ENCODE data around the gene BRWD1.

Gene BRWD1

DNA sequence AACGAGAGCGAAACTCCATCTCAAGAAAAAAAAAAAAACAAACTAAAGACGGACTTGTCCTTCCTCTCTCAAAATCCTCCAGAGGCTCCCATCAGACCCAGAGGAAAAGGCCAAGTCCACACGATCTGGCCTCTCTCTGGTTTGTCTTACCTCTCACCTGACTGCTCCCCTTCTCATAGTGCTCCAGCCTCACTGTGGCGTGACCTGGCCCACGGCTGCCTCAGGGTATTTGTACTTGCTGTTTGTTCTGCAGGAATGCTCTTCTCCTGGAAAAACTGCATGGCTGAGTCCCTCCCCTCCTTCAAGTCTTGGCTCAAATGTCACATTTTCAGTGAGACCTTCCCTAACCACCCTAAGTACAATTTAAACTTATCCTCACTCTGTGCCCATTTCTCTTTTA, 8.0 kb upstream of the BRWD1 start:
- no peak overlapping the region for H3K18ac ChIP-seq (ENCODE audit: low read length)
- H3K27ac ChIP-seq (replicated peaks; ENCODE audit: low read length): no peak overlapping the region
- H3K23ac ChIP-seq (ENCODE audit: low read depth, low read length, poor library complexity): no peak overlapping the region
- no CpG with 5 or more reads among the region's 6 CpGs for WGBS, 2 donors (ENCODE audit: extremely low coverage in 2 of 2, insufficient read length in 2 of 2, insufficient replicate concordance in 1 of 2)
- H2AK5ac ChIP-seq (ENCODE audit: low read depth, low read length): no peak overlapping the region
- no peak overlapping the region for H3K9ac ChIP-seq (ENCODE audit: low read depth, low read length, poor library complexity)
- H3K4me2 ChIP-seq (ENCODE audit: insufficient read depth, low read length, poor library complexity, severe bottlenecking): no peak overlapping the region
- H3K4me1 ChIP-seq (ENCODE audit: control insufficient read depth in 2 of 2, insufficient read depth in 1 of 2, low read depth in 1 of 2, low read length in 2 of 2): no peaks in the 10 kb centered on the region
- H2BK12ac ChIP-seq (ENCODE audit: low read length): no peak overlapping the region
- H3K14ac ChIP-seq (ENCODE audit: low read length): no peak overlapping the region
- H3K9me3 ChIP-seq (replicated peaks in 1 of 2; ENCODE audit: control insufficient read depth in 2 of 2, insufficient read depth in 1 of 2, low read depth in 1 of 2, low read length in 2 of 2): no peaks in the 10 kb centered on the region
- H3K4ac ChIP-seq (ENCODE audit: low read length): no peak overlapping the region
- no peak overlapping the region for H2BK120ac ChIP-seq (ENCODE audit: low read depth, low read length)
- H3K4me3 ChIP-seq (ENCODE audit: low read length in 2 of 2): no peak overlapping the region
- H4K8ac ChIP-seq (ENCODE audit: low read depth, low read length): no peak overlapping the region
- no peak overlapping the region for H4K91ac ChIP-seq (ENCODE audit: low read depth, low read length, poor library complexity)
- no peak for DNase-seq (ENCODE audit: low spot score)
- no peaks in the 10 kb centered on the region for H3K79me1 ChIP-seq (ENCODE audit: low read depth, low read length)
- no peak overlapping the region for H2BK15ac ChIP-seq (ENCODE audit: low read length)
- H3K36me3 ChIP-seq (replicated peaks in 1 of 2; ENCODE audit: control insufficient read depth in 2 of 2, insufficient read depth in 2 of 2, low read length in 2 of 2): no peaks in the 10 kb centered on the region
- no peak overlapping the region for H2BK5ac ChIP-seq (ENCODE audit: low read length)
- H2AFZ ChIP-seq (ENCODE audit: low read length): no peak overlapping the region
- H3K27me3 ChIP-seq (ENCODE audit: control insufficient read depth in 3 of 3, insufficient read depth in 3 of 3, low read depth in 1 of 3, low read length in 3 of 3): no peaks in the 10 kb centered on the region

DNA sequence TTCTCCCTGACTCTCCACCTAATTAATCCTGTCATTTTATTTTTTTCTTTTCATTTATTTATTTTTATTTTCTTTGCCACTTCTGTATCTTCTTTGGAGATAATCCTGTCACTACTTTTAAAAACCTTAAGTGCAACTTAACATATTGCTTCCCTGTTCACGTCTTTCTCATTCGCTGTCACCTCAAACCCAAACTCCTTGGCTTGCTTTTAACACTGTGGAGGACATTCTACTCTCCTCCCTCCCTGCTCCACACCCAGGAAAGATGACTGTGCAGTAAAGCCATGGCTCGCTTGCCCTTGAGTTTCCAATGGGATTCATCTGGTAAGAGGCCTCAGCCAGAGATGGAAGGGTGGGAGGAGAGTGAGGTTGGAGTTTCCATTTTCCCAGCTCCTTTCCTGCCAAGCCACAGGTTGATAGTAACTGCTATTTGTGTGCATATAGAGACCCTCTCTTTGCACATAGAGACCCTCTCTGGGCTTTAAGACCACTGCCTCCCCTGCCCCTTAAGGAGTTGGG, 6.4 kb upstream of the BRWD1 start:
- no CpG with 5 or more reads among the region's 3 CpGs for WGBS, 2 donors (ENCODE audit: extremely low coverage in 2 of 2, insufficient read length in 2 of 2, insufficient replicate concordance in 1 of 2)
- no peaks in the 10 kb centered on the region for H3K9me3 ChIP-seq (replicated peaks in 1 of 2; ENCODE audit: control insufficient read depth in 2 of 2, insufficient read depth in 1 of 2, low read depth in 1 of 2, low read length in 2 of 2)

DNA sequence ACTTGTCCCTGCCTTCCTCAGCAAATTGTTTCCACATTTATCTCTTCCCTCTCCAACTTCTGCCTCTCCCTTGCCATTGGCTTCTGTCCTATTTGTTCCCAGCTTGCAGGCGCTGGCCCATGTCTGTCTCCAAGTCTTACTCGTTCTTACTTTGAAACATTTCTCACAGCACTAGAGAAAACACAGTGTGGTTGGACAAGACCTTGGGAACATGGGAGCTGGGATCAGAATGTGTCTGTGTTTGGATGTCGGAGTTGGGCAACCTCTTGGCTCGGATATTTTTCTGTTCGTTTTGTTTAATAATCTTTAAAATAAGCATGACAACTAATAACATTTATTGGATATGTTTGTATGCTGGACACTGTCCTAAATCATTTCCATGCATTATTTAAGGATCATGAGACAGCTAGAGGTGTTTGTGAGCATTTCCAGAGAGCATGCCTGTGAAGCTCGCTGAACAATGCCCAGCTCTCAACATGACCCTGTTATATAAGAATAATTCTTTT, 5.9 kb upstream of the BRWD1 start:
- Histone ChIP-seq H3K18ac (ENCODE audit: low read length) (no peak overlapping the region), H2BK5ac (ENCODE audit: low read length) (no peak overlapping the region), H3K4me1 (ENCODE audit: control insufficient read depth in 2 of 2, insufficient read depth in 1 of 2, low read depth in 1 of 2, low read length in 2 of 2) (peaks cover 2 to 5% of the 10 kb centered on the region in 2 donors), H2BK12ac (ENCODE audit: low read length) (no peak overlapping the region), H3K9ac (ENCODE audit: low read depth, low read length, poor library complexity) (no peak overlapping the region), H4K91ac (ENCODE audit: low read depth, low read length, poor library complexity) (no peak overlapping the region), H3K4me3 (ENCODE audit: low read length in 2 of 2) (no peak overlapping the region), H3K9me3 (replicated peaks in 1 of 2; ENCODE audit: control insufficient read depth in 2 of 2, insufficient read depth in 1 of 2, low read depth in 1 of 2, low read length in 2 of 2) (no peaks in the 10 kb centered on the region), H4K8ac (ENCODE audit: low read depth, low read length) (no peak overlapping the region), H2AK5ac (ENCODE audit: low read depth, low read length) (no peak overlapping the region), H3K4ac (ENCODE audit: low read length) (no peak overlapping the region), H3K79me1 (ENCODE audit: low read depth, low read length) (no peaks in the 10 kb centered on the region), H2AFZ (ENCODE audit: low read length) (no peak overlapping the region), H3K23ac (ENCODE audit: low read depth, low read length, poor library complexity) (no peak overlapping the region), H3K4me2 (ENCODE audit: insufficient read depth, low read length, poor library complexity, severe bottlenecking) (no peak overlapping the region), H3K27ac (replicated peaks; ENCODE audit: low read length) (no peak overlapping the region), H3K27me3 (ENCODE audit: control insufficient read depth in 3 of 3, insufficient read depth in 3 of 3, low read depth in 1 of 3, low read length in 3 of 3) (no peaks in the 10 kb centered on the region), H2BK15ac (ENCODE audit: low read length) (no peak overlapping the region), H2BK120ac (ENCODE audit: low read depth, low read length) (no peak overlapping the region), H3K36me3 (replicated peaks in 1 of 2; ENCODE audit: control insufficient read depth in 2 of 2, insufficient read depth in 2 of 2, low read length in 2 of 2) (no peaks in the 10 kb centered on the region), H3K14ac (ENCODE audit: low read length) (no peak overlapping the region)
- DNase-seq (ENCODE audit: low spot score): no peak
- no CpG with 5 or more reads among the region's 6 CpGs for WGBS, 2 donors (ENCODE audit: extremely low coverage in 2 of 2, insufficient read length in 2 of 2, insufficient replicate concordance in 1 of 2)

More for the DNA sequence above, 6.4 kb upstream of the BRWD1 start:
- H3K27ac ChIP-seq (replicated peaks; ENCODE audit: low read length): no peak overlapping the region
- H3K4me3 ChIP-seq (ENCODE audit: low read length in 2 of 2): no peak overlapping the region
- no peak overlapping the region for H3K4me2 ChIP-seq (ENCODE audit: insufficient read depth, low read length, poor library complexity, severe bottlenecking)
- H3K9ac ChIP-seq (ENCODE audit: low read depth, low read length, poor library complexity): no peak overlapping the region
- no peaks in the 10 kb centered on the region for H3K4me1 ChIP-seq (ENCODE audit: control insufficient read depth in 2 of 2, insufficient read depth in 1 of 2, low read depth in 1 of 2, low read length in 2 of 2)
- no peak for DNase-seq (ENCODE audit: low spot score)
- no peak overlapping the region for H2BK12ac ChIP-seq (ENCODE audit: low read length)
- H3K4ac ChIP-seq (ENCODE audit: low read length): no peak overlapping the region
- no peak overlapping the region for H2BK15ac ChIP-seq (ENCODE audit: low read length)
- H3K23ac ChIP-seq (ENCODE audit: low read depth, low read length, poor library complexity): no peak overlapping the region
- no peak overlapping the region for H2BK5ac ChIP-seq (ENCODE audit: low read length)
- no peak overlapping the region for H3K18ac ChIP-seq (ENCODE audit: low read length)
- H3K79me1 ChIP-seq (ENCODE audit: low read depth, low read length): no peaks in the 10 kb centered on the region
- H3K36me3 ChIP-seq (replicated peaks in 1 of 2; ENCODE audit: control insufficient read depth in 2 of 2, insufficient read depth in 2 of 2, low read length in 2 of 2): no peaks in the 10 kb centered on the region
- no peak overlapping the region for H2BK120ac ChIP-seq (ENCODE audit: low read depth, low read length)
- no peak overlapping the region for H3K14ac ChIP-seq (ENCODE audit: low read length)
- no peak overlapping the region for H2AFZ ChIP-seq (ENCODE audit: low read length)
- H4K91ac ChIP-seq (ENCODE audit: low read depth, low read length, poor library complexity): no peak overlapping the region
- H4K8ac ChIP-seq (ENCODE audit: low read depth, low read length): no peak overlapping the region
- no peak overlapping the region for H2AK5ac ChIP-seq (ENCODE audit: low read depth, low read length)
- H3K27me3 ChIP-seq (ENCODE audit: control insufficient read depth in 3 of 3, insufficient read depth in 3 of 3, low read depth in 1 of 3, low read length in 3 of 3): no peaks in the 10 kb centered on the region

DNA sequence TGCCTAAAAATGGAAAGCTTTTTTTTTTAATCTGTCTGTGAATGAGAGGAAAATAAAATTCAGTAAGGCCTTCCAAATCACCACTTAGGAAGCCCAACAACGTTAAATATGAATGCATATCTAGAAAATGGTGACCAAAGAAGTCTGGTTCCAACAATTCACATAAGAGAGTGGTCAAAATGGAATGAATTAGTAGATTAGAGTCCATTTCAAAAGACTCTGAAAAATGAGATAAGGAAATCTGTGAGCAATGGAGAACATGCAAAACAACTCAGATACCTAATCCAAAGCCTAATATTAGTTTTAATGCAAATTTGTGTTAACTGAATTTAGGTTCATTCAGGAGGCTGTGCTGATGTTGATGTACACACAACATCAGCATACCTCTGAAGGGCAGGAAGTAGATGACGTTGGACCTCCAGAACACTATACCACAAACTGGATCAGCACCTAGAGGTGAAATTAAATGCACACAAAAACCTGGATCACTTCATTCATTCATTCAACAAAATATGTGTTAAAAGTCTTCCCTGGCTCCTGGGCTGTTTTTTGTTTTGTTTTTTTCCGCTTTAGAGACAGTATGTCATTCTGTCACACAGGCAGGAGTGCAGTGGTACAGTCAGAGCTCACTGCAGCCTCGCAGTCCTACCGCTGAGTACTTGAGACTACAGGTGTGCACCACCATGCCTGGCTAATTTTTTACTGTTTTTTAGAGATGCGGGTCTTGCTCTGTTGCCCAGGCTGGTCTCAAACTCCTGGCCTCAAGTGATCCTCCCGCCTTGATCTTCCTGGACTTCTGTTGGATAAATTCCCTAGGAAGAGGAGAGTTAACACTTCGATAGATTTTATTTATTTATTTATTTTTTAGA, 4.9 kb upstream of the BRWD1 start:
- Histone ChIP-seq H2BK120ac (ENCODE audit: low read depth, low read length) (no peak overlapping the region), H3K4me3 (ENCODE audit: low read length in 2 of 2) (no peak overlapping the region)

More for the DNA sequence above, 4.9 kb upstream of the BRWD1 start:
- H3K79me1 ChIP-seq (ENCODE audit: low read depth, low read length): no peaks in the 10 kb centered on the region
- no peak overlapping the region for H3K4ac ChIP-seq (ENCODE audit: low read length)
- H3K9me3 ChIP-seq (replicated peaks in 1 of 2; ENCODE audit: control insufficient read depth in 2 of 2, insufficient read depth in 1 of 2, low read depth in 1 of 2, low read length in 2 of 2): no peaks in the 10 kb centered on the region
- no peak for DNase-seq (ENCODE audit: low spot score)
- H2AFZ ChIP-seq (ENCODE audit: low read length): no peak overlapping the region
- H2AK5ac ChIP-seq (ENCODE audit: low read depth, low read length): no peak overlapping the region
- no peak overlapping the region for H2BK12ac ChIP-seq (ENCODE audit: low read length)
- no peaks in the 10 kb centered on the region for H3K27me3 ChIP-seq (ENCODE audit: control insufficient read depth in 3 of 3, insufficient read depth in 3 of 3, low read depth in 1 of 3, low read length in 3 of 3)
- WGBS, 2 donors (ENCODE audit: extremely low coverage in 2 of 2, insufficient read length in 2 of 2, insufficient replicate concordance in 1 of 2): no CpG with 5 or more reads among the region's 8 CpGs
- H3K9ac ChIP-seq (ENCODE audit: low read depth, low read length, poor library complexity): no peak overlapping the region
- H4K91ac ChIP-seq (ENCODE audit: low read depth, low read length, poor library complexity): no peak overlapping the region
- no peak overlapping the region for H3K14ac ChIP-seq (ENCODE audit: low read length)
- H3K18ac ChIP-seq (ENCODE audit: low read length): no peak overlapping the region
- no peak overlapping the region for H2BK15ac ChIP-seq (ENCODE audit: low read length)
- H3K27ac ChIP-seq (replicated peaks; ENCODE audit: low read length): no peak overlapping the region
- no peak overlapping the region for H4K8ac ChIP-seq (ENCODE audit: low read depth, low read length)
- H3K23ac ChIP-seq (ENCODE audit: low read depth, low read length, poor library complexity): no peak overlapping the region
- H3K36me3 ChIP-seq (replicated peaks in 1 of 2; ENCODE audit: control insufficient read depth in 2 of 2, insufficient read depth in 2 of 2, low read length in 2 of 2): no peaks in the 10 kb centered on the region
- no peak overlapping the region for H2BK5ac ChIP-seq (ENCODE audit: low read length)
- peaks cover 2 to 5% of the 10 kb centered on the region in 2 donors for H3K4me1 ChIP-seq (ENCODE audit: control insufficient read depth in 2 of 2, insufficient read depth in 1 of 2, low read depth in 1 of 2, low read length in 2 of 2)
- H3K4me2 ChIP-seq (ENCODE audit: insufficient read depth, low read length, poor library complexity, severe bottlenecking): no peak overlapping the region
